Stimulated activated CD4-positive, alpha-beta T cell treated with anti-CD3 and anti-CD28 coated beads, Interleukin-1b, Interleukin-23, amount 100 ng/mL, for 4 hours (primary cell): Measurements from ENCODE around the gene TIFAB.
A peak's percentile ranks its signal among the peaks of the same experiment; 100 is the strongest.

Experiments
- DNase-seq, 2 donors: peaks; one replicate each; pipeline ENCODE4 v3.0.0-alpha.2; 2020; ENCODE audit warnings: low read depth in 2 of 2

TIFAB gene

DNA sequence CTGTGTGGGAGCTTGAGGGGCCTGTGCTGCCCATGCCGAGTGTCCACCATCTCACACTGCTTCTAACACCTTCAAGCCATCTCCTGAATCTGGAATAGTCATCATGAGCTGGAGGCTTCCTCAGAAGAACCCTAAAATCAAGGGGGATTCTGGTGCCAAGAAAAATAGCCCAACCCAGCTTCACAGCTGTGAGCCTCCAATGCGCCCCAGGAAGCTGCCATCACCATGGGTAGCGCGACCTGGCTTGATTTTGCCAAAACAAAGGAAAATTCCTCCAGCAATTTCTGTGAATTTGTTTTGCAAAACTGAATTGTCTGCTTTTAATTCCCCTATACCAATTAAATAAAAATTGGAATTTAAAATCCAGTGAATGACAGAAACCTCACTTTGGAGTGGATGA lies 6.2 kb upstream of the TIFAB start:
- no peak for DNase-seq

DNA sequence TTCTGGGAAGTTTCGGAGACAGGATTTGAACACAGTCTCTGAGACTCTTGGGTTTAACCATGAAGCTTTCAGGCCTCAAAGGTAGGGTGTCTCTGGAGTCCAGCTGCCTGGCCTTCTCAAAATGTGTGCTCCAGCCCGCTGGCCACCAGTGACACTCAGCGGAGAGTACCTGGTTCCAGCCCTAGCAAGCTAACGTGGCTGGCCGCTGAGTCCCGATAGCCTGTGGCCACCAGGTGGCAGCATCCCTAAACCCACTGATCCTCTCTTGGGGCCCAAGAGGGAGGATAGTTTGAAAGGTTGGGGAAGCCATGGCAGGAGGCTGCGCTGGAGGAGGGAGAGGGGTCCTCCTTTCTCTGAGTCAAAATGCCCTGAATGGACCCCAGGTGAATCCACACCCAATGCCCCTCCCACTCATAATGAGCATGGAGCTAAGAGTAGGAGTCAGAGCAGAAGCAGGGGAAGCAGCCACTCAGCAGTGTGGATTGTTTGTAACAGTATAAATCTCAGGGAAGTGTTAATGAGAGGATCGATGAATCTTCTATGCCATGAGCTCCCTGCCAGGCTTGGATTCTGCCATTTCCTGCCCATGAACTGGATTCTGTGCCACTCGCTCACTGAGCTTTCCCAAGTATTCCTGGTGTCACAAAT lies 5.4 kb upstream of the TIFAB start:
- peak; percentile 30 to 56 for DNase-seq

DNA sequence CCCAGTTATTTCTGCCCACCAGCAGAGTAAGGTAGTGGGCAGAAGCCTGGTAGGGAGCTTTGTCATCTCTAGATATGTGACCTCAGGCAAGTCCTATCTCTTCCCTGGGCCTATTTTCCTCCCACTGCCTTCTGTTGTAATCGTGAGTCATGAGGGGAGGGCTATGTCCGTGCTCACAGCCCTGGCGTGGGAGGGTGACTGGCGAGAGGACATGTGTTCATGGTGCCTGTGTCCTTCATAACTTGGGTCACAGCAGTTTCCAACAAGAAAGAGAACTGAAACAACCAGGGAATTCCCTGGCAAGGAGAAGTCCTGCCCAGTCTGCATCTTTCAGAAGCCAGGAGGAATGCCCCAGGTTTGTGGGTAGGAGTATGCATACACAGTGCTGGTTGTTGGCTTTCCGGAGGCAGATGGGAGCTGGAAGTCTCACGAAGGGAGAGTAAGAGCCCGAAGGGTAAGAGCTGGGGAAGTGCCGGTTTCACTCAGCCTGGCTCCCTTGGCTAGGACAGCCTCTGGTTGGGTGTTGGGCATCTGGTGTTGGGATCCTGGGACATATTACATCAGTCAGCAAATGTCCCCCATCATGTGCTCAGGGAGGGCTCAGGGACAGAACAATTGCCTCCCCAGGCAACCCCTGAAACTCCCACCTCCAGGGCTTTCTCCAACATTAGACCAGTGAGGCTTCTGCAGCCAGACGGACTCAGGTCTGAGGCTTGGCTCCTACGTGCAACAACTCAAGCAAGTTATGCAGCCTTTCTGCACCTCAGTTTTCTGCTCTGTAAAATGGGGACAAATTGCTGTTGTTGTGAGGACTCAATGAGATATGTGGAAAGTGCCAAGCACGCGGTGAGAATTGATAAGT lies 4.3 kb upstream of the TIFAB start:
- no peak for DNase-seq

DNA sequence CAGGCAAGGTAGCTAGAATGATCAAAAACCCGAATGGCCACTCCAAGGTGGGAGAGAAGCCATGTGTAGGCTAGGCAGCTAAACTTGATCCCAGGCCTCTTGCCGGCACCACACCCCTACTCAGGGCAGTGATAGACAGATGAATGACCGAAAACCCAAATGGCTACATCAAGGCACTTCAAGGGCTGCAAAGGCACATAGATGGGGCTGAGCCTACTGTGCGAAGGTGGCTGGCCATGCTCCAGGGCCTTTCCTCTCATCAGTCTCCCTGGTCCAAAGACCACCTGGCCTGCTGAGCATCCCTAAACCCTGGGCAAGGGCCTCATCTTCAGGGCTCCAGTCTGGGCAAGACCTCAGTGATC lies 3.7 kb upstream of the TIFAB start:
- DNase-seq, result no peak

DNA sequence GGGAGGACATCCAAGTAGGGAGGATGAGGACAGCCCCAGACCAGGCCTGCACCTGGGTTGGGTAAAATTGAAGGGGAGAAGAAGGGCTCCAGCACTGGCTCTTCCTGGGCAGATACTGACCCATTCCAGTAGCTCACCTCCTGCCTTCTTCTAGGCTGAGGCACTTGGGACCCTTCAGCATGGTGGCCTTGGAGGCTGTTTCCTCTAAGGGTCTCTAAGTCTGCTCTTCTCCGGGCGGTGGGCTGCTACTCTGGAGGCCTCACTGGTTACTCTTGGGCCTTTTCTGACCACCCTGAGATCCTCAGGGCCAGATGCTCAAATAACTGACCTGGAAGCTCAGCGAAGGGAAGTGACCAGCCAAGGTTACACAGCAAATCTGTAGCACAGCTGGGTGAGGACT lies 2.8 kb upstream of the TIFAB start:
- DNase-seq, result no peak

DNA sequence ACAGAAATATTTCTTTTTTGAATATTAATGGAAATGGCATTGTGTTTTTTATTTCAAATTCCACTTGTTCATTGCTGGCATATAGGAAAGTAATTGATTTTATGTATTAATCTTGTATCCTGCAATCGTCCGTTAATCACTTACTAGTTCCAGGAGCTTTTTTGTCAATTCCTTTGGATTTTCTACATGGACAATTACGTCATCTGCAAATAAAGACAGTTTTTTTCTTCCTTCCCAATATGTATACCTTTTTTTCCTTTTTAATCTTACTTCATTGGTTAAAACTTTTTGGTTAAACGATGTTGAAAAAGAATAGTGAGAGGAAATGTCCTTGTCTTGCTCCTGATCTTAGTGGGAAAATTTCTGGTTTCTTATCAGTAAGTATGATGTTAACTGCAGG lies 1.5 kb upstream of the TIFAB start:
- DNase-seq, result no peak

DNA sequence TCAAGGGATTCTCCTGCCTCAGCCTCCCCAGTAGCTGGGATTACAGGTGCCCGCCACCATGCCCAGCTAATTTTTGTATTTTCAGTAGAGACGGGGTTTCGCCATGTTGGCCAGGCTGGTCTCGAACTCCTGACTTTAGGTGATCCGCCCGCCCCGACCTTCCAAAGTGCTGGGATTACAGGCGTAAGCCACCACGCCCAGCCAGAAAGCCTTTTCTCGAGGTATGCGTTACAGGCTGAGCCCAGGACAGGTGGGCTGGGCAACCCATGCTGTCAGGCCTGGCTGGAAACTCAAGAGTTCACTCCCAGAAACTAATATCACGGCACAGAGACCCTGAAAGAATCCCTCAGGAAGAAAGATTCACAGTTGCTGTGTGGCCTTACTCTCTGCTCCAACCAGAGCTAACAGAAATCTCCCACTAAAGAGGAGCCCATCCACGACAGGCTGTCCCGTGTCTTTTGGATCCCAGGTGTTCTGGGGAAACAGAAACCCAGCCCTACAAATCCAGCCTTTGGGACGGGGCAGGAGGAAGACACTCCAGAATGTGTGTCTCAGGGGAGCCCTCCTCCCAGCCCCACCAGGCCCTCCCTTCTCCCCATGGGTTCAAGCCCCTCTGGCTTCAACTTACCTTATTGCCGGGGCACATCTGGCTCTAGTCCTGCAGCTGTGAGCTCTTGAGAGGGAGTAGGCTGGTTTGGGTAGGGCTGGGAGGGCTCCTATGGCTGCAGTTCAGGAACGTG lies 400 bp downstream of the TIFAB start:
- no peak for DNase-seq

DNA sequence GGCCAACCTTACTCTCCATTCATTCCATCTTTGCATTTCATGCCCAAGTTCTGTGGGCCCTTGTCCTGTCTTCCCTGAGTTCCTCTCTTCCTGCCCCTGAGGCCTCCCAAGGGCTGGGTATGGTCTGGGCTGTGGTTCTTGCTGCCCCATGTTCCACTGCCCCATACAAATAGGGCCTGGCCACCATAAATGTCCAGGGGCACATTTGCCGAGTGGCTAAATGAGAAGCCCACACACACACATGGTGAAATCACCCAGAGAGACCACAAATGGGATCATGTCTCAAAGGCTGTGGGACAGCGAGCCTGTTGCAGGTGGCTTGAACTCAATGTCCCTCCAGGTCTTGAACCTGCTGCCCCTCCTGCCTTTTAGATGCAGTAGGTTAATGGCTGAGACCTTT lies 1.2 kb downstream of the TIFAB start:
- no peak for DNase-seq

DNA sequence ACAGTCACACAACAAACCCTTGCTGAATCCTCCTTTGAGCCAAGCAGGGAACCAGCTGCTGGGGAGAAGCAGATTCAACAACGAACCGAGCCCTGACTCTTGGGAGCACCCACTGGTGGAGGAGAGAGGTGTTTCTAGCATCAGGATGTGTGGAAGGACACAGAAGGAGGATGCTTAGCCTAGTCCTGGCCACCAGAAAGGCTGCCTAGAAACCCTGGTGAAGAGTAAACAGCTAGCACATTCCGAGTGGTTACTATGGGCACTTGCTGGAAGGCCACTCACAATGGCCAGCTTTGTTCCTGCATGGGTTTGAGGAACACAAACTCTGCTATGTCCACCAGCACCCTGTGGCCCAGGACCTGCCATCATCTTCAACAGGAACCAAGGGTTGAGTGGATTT lies 1.8 kb downstream of the TIFAB start:
- no peak for DNase-seq

DNA sequence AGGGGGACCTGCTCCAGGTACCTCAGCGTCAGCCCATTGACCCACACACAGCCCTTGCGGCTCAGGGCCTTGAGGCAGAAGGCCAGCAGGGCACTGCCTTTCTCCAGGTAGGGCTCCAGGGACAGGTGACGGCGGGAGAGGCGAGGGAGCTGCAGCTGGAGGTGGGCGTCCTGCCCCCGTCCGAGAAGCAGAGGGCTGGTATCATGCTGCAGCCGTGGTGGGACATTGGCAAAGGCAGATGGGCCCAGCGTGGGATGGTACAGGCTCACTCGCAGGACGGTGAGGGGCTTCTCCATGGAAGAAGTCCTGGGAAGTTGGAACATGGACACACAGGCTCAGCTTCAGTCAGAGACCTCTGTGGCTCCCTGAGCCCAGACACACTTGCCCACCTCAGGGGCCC lies 2.5 kb downstream of the TIFAB start:
- no peak for DNase-seq

DNA sequence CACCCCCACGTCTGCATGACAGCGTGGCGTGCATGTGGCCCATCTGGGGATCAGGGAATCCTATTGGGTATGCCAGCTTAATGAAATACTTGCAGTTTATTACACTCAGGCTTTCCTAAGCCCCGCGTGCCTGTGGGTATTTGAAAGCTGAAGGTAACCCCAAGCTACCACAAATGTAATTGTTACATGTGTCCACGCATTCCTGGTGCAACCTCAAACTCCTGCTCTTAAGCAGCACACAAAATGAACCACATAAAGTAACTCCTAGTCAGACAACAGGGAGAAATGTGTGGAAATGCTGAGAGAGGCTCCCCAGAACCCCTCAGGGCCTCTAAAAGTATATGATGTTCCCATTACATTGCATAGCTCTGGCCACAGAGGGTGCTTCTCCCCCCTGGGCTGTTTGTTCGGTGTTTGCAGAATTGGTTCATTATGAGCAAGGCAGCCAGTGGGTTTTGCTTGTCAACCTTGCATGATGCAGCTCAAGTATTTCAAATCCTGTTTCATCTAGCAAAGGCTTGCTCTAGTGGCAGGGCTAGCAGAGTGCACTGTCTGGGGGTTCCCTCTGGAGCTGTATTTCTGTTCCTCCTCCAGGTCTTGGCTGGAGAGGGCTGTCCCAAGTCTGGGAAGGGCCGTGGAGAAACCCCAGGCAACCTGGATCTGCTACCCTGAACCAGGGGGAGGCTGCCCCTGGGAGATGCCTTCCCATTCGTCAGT lies 3.2 kb downstream of the TIFAB start:
- DNase-seq, result no peak

DNA sequence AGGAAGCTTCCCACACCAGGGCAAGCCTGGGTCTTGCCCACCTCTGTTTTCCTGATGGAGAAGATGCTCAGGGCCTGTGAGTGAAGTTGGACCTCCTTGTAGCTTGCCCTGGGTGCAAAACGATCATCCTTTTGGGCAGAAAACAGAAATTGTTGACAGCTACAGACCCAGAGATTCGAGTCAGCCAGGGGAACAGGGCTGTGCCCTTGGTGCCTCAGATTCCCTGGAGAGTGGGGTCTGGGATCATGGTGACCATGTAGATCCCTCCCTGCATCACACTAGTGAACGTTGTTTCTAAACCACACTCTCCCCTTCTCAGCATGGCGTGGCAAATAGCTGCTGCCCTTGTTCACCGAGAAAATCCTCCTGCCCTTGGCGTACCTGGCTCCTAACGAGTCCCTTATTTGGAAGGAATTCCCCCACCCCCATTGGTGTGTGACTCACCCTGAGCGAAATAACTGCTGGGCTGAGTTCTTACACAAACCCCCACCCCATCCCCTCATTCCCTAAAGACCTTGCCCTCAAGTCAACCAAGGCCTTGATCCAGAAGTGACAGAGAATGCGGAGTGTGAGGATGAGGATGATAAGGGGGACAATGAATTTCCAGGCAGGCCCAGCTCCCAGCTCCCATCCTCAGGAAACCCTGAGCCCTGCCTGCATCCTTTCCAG lies 3.9 kb downstream of the TIFAB start:
- no peak for DNase-seq

DNA sequence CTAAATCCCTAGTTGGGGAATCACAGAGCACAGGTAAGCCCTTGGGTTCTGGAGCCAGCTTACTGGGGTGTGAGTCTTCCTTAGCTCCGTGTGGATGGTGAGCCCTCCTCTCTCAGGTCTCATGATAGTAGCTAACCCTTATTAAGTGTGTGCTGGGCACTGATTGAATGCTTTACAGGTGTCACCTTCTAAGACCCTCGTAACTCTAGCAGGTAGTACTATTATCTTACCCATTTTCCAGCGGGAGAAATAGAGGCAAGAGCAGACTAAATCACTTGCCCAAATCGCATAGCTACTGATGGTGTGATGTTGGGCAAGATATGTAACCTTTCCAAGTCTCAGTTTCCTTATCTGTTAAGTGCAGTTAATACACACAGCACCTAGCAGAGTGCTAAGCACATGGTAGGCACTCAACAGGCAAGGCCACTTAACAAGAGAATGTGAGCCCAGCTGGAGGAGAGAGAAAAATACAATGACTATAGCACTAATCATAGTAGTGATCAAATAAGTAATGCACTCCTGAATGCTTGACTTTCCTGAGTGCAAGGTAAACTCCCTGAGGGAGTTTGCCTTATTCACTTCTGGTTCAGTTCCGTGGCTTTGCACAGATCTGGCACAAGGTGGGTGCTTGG lies 4.7 kb downstream of the TIFAB start, which contains the start of gene DCANP1:
TSS of gene DCANP1 (minus strand) at position 51 of the 632 bp plus-strand sequence. CDS start 240 bp downstream, outside the sequence.
- DNase-seq, result no peak

DNA sequence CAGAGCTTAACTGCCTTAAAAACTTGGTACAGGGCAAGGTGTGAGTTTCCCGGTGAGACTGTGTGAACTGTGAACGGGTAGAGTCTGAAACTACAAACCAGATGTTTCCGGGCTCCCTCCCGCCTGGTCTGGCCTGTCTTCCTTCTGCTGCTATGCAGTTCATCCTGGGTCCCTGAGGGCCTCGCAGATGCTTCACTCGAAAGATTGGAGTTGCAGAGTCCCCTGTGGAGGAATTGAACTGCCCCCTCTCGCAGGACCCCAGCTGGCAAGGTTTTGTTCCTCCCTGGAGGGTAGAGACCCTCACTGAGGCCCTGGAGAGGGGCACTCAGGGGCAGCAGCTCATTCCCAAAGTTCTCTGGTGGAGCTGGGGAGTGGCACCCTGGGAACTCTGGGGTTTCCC lies 5.5 kb downstream of the TIFAB start:
- DNase-seq, result no peak

DNA sequence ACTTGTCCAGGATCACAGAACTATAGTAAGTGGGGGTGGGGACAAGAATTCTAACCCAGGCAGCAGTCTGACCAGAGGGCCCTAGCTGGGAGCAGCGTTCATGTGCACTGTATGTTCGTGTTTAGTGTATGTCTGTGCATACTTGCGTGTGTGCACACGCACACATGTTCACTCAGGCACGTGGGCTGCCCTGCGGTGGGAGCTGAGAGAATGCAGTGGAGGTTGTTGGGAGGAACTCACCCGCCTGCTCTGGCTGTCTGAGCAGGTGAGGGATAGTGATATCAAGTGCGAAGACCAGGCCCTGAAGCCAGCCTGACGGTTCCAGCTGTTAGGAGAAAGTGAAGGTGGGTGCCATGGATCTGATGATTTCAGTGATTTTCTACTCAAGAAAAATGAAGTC lies 5.9 kb downstream of the TIFAB start:
- no peak for DNase-seq

DNA sequence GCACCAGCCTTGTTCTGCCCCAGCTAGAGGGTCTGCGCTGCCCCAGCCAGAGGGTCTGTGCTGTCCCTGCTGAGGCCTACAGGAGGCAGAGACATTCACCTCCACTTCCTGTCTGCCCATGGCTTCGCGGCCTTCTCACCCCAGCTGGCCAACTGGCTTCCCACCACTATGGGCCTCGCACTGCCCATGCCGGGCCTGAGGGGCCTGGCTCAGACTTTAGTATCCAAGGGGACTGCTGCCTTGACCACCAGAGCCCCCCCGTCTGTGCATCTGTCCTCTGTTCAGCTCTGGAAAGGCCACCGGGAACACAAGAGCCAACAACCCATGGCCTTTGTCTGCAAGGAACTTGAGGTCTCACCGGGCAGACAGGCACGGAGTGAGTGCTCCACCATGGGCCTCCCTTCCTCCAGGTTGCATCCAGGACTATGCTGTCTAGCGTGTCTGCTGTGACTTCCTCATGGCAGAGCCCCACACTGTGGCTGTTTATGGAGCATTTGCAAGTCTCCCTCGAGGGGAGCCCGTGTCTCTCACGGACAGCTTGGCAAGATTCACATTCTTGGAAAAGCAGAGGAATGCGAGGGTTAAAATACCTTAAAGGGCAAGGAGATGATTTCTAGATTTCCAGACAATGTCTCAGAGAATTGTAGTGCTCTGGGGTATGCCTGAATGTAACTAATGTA lies 6.7 kb downstream of the TIFAB start:
- no peak for DNase-seq

DNA sequence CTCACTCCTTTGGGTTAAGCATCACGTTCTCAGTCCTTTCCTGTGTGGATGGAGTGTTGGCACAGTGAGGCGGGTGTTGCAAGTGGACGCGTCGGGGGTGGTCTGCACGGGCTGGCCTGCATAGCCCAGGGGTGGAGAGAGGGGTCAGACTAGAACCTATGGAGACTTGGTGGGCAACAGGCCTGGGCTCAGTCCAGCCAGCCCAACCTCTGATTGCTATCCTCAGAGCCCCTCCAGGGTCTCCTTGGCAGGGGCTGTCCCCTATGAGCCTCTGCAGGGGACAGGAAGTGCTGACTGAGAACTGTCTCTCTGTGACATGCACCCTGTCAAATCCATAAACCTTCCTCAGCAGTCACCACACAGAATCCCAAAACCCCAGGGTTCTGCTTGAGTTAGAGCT lies 7.3 kb downstream of the TIFAB start:
- DNase-seq, result no peak

DNA sequence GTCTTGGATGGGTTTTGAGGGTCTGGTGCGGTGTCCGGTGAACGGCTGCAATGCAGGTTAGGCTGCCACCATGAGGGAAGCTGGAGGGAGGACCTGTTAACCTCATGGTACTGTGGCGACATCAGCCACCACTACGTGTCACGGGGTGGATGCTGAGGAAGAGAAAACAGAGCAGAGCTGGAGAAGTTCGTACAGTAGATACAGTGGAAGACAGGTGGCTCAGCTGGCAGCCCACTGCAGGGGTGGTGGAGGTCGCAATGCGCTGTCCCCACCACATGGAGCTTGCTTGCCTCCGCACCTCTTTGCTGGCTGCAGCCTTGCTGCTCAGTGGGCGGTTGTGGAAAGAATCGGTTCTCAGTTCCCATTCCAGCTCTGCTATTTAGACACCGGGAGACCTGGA lies 7.8 kb downstream of the TIFAB start:
- no peak for DNase-seq

DNA sequence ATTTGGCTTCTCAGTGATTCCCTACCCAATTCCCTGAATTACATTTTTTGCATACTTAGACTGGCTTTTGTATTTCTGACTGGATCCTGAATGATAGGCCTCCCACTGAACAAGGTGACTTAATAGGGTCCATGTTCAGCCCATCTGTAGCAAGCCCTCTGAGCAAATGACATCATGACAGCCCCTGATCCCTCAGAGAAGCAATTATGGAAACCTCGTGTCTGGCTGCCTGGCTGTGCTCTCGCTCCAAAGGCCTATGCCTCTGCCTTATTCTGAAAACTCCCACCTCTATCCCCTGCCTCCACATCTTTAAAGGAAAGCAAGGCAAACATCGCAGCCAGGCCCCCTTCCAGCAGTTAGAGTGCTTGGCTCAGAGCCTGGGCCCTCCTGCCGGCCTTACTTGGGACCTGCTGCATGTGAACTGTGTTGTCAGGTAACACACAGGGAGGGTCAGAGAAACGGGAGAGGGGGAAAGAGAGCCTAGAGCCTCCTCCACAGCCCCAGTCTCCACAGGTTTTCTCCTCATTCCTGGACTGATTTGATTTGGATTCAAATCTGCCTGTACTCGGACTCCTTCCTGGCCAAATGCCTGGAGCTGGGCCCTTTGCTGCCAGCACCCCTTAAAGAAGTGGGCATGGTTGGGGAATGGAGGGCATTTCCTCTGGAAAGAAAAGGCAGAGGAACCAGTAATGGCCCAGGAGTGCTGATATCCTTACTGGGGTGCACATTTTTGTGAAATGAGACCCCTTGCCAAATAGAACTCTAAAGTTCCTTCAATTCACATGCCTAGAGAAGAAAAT lies 8.8 kb downstream of the TIFAB start:
- DNase-seq, result no peak
